Muscle of leg (tissue), 11 donors: ENCODE measurements around the gene JPT1. TPM values are rescaled to one million over a fixed set of nuclear protein-coding genes. Genes with fewer than 3 reads are reported as not detected.
"Not testable (repeated sequence)": the region's sequence is repeated elsewhere in the genome, so short reads cannot be mapped to it uniquely, and the experiment has no call there.

Experiments
- DNase-seq: peaks from one replicate; pipeline ENCODE4 v3.0.0; 2013
- H3K27ac ChIP-seq: one replicate; pipeline ENCODE4 v1.5.1; 2013; ENCODE audit warnings: mild to moderate bottlenecking, low read length, control low read depth
- H3K27me3 ChIP-seq: one replicate; pipeline ENCODE4 v1.6.1; 2013; ENCODE audit warnings: low read length; ENCODE audit not compliant: control insufficient read depth, insufficient read depth
- H3K36me3 ChIP-seq: one replicate; pipeline ENCODE4 v1.6.1; 2013; ENCODE audit warnings: low read length; ENCODE audit not compliant: control insufficient read depth, insufficient read depth
- H3K4me1 ChIP-seq: one replicate; pipeline ENCODE4 v1.6.1; 2013; ENCODE audit warnings: low read length; ENCODE audit not compliant: control insufficient read depth, insufficient read depth
- H3K4me3 ChIP-seq: one replicate; pipeline ENCODE4 v1.5.1; 2013; ENCODE audit warnings: low read length, control low read depth
- H3K9me3 ChIP-seq: replicated peaks from 2 replicates; pipeline ENCODE4 v1.6.1; 2013; ENCODE audit warnings: low read depth, low read length; ENCODE audit not compliant: control insufficient read depth
- WGBS: methylation state at CpG from one replicate; pipeline ENCODE4 v1.1.5; 2013; ENCODE audit warnings: missing lambda C conversion rate; ENCODE audit not compliant: insufficient coverage; 5-methylcytosine and 5-hydroxymethylcytosine counted together
- polyA plus RNA-seq, 8 donors: library from polyadenylated mRNA; unstranded; fragments of 120-200 nt; gene quantifications; one replicate each; pipeline versions ENCODE4 v1.2.1 to v1.2.3, GENCODE V29; 2013; ENCODE audit warnings: inconsistent platforms in 1 of 8, low replicate concordance in 1 of 8; ENCODE audit not compliant: insufficient read length in 8 of 8, insufficient read depth in 1 of 8
- total RNA-seq: library from RNA; stranded (reverse); fragments of 120-200 nt; gene quantifications from one replicate; pipeline ENCODE4 v1.2.4, GENCODE V29; 2013

JPT1 gene
- total and polyA plus RNA-seq, 9 donors, result 138 to 361 (median 292) TPM

- no peaks in the 10 kb centered on the region for H3K4me1 ChIP-seq
- H3K9me3 ChIP-seq, result no peaks in the 10 kb centered on the region
- H3K27me3 ChIP-seq, result no peaks in the 10 kb centered on the region
- H3K36me3 ChIP-seq, result peaks cover 72% of the 10 kb centered on the region
- H3K27ac ChIP-seq, result no peak overlapping the region
- peak; percentile 46 for DNase-seq
- no peak overlapping the region for H3K4me3 ChIP-seq
- WGBS, result 91% methylated on average over 6 of the region's 11 CpGs
These were observed 9.3 kb downstream of the JPT1 start for GRCh38 chr17:75144816-75145512.

GRCh38 chr17:75142236-75142971 is 11.9 kb downstream of the JPT1 start:
- no peak for DNase-seq
- no peak overlapping the region for H3K27ac ChIP-seq
- H3K4me3 ChIP-seq, result no peak overlapping the region
- WGBS, result 91% methylated on average over 6 of the region's 13 CpGs
- peaks cover 65% of the 10 kb centered on the region for H3K36me3 ChIP-seq
- no peaks in the 10 kb centered on the region for H3K9me3 ChIP-seq
- no peaks in the 10 kb centered on the region for H3K4me1 ChIP-seq
- no peaks in the 10 kb centered on the region for H3K27me3 ChIP-seq

- H3K4me1 ChIP-seq, result no peaks in the 10 kb centered on the region
- no peaks in the 10 kb centered on the region for H3K27me3 ChIP-seq
- H3K36me3 ChIP-seq, result peaks cover 37% of the 10 kb centered on the region
- H3K4me3 ChIP-seq, result no peak overlapping the region
- 100% methylated on average over 2 of the region's 5 CpGs for WGBS
- H3K27ac ChIP-seq, result no peak overlapping the region
- DNase-seq, result no peak
- no peaks in the 10 kb centered on the region for H3K9me3 ChIP-seq
These were observed 15.8 kb downstream of the JPT1 start for GRCh38 chr17:75138519-75138918.

- H3K4me1 ChIP-seq, H3K27ac ChIP-seq, H3K27me3 ChIP-seq, H3K4me3 ChIP-seq, DNase-seq, H3K9me3 ChIP-seq: not testable (repeated sequence)
- WGBS, result 94% methylated on average over 6 of the region's 9 CpGs
- peaks cover 30% of the 10 kb centered on the region for H3K36me3 ChIP-seq
These were observed 16.6 kb downstream of the JPT1 start for GRCh38 chr17:75137762-75138161.

GRCh38 chr17:75135946-75136345 is 18.4 kb downstream of the JPT1 start:
- 84% methylated on average over 4 of the region's 8 CpGs for WGBS
- no peak overlapping the region for H3K4me3 ChIP-seq

GRCh38 chr17:75135452-75135851 is 18.9 kb downstream of the JPT1 start:
- WGBS, result 90% methylated on average over 2 of the region's 5 CpGs

More at GRCh38 chr17:75135946-75136345, 18.4 kb downstream of the JPT1 start:
- H3K27ac ChIP-seq, result no peak overlapping the region
- peaks cover 6% of the 10 kb centered on the region for H3K4me1 ChIP-seq
- H3K36me3 ChIP-seq, result peaks cover 20% of the 10 kb centered on the region
- no peaks in the 10 kb centered on the region for H3K9me3 ChIP-seq
- no peak for DNase-seq
- no peaks in the 10 kb centered on the region for H3K27me3 ChIP-seq

GRCh38 chr17:75133607-75134347 is 20.5 kb downstream of the JPT1 start:
- H3K4me1 ChIP-seq, result peaks cover 15% of the 10 kb centered on the region
- H3K9me3 ChIP-seq, H3K27ac ChIP-seq, H3K4me3 ChIP-seq, H3K27me3 ChIP-seq, DNase-seq: not testable (repeated sequence)
- WGBS, result 84% methylated on average over 10 of the region's 14 CpGs
- H3K36me3 ChIP-seq, result peaks cover 28% of the 10 kb centered on the region

More at GRCh38 chr17:75135452-75135851, 18.9 kb downstream of the JPT1 start:
- Histone ChIP-seq H3K36me3 (peaks cover 16% of the 10 kb centered on the region), H3K4me1 (peaks cover 11% of the 10 kb centered on the region), H3K9me3 (no peaks in the 10 kb centered on the region), H3K4me3 (no peak overlapping the region), H3K27ac (no peak overlapping the region), H3K27me3 (no peaks in the 10 kb centered on the region)
- DNase-seq, result no peak

- H3K9me3 ChIP-seq, result no peaks in the 10 kb centered on the region
- H3K36me3 ChIP-seq, result peaks cover 29% of the 10 kb centered on the region
- no peak for DNase-seq
- WGBS, result no CpG with 5 or more reads among the region's 3 CpGs
- peaks cover 18% of the 10 kb centered on the region for H3K4me1 ChIP-seq
- H3K27me3 ChIP-seq, result no peaks in the 10 kb centered on the region
- H3K27ac ChIP-seq, result no peak overlapping the region
- H3K4me3 ChIP-seq, result no peak overlapping the region
These were observed 21.3 kb downstream of the JPT1 start for GRCh38 chr17:75133001-75133400.

GRCh38 chr17:75132018-75133000 is 22.0 kb downstream of the JPT1 start:
- H3K36me3 ChIP-seq, result peaks cover 27% of the 10 kb centered on the region
- not testable (repeated sequence) for H3K9me3 ChIP-seq, DNase-seq, H3K27me3 ChIP-seq
- H3K4me3 ChIP-seq, result peak overlapping the region; percentile 92
- WGBS, result 69% methylated on average over 32 of the region's 40 CpGs
- H3K27ac ChIP-seq, result peak overlapping the region; percentile 94
- H3K4me1 ChIP-seq, result peaks cover 18% of the 10 kb centered on the region
